NCI-H345 treated with DMSO at 0.1 percent for 48 hours (cell line): ENCODE results near the gene CLCN3.
A peak's percentile ranks its signal among the peaks of the same experiment; 100 is the strongest.
"Not testable (repeated sequence)": the region's sequence is repeated elsewhere in the genome, so short reads cannot be mapped to it uniquely, and the experiment has no call there.

Source experiments
- DNase-seq: peaks from one replicate; lab custom pipeline; 2025; ENCODE audit not compliant: unreplicated experiment; lab: John Stamatoyannopoulos, UW

CLCN3 gene

DNA sequence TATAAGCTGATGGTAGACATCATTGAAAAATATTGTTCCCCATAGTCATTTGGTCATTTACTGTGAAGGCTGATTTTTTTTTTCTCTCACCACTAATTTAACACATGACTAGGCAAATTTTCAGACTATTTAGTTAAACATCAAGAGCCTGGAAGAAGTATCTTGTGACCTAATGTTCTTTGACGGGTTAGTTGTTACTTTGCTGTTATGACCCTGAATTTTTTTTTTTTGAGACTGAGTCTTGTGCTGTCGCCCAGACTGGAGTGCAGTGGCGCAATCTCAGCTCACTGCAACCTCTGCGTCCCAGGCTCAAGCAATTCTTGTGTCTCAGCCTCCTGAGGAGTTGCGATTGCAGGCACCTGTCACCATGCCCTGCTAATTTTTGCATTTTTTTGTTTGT is 70.4 kb downstream of the CLCN3 start:
- no peak for DNase-seq

DNA sequence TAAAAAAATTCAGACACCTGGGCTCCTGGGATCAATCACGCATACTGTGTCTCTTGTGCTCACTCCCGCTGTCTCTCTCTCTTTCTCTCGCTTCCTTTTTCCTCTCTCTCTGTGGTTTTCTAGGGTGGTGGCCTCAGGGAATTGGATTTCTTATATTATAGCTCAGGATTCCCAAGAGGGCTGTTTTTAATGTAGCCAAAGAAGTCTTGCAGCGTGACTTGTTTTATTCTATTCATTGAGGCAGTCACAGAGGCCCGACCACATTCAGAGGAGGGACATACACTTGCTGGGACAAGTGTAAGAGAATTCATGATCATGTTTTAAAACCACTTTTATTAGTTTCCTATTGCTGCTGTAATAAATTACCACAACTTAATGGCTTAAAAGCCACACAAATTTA is 78.0 kb downstream of the CLCN3 start:
- DNase-seq: no peak

DNA sequence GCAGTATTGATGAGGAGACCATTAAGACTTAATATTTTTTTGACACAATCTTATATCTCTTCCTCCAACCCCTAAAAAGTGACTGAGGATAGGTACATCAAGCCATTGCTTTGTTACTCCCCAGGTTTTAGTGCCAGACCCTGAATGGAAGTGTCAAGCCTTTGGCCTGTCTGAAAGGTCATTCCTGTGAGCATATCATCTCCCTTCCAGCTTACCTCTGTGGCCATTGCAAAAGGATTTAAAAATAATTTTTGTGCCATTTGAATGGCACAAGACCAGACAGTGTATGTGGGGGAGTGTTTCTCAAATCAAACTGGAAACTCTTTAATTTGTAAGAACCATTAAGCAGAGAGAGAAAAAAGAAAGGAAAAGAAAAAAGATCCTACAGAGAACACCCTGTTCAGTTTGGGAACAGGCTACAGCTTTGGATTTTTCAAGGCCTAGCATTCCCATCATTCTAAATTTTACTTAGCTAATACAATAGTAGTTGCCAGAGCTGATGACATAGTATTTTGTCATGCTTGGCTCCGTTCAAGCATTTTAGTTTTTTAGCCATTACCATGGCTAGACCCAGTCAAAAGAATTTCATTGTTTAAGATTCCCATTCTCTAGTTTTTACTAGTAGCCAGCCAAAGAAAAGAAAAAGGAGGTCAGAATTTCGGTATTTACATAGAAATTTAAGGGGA is 87.7 kb downstream of the CLCN3 start:
- DNase-seq: no peak

DNA sequence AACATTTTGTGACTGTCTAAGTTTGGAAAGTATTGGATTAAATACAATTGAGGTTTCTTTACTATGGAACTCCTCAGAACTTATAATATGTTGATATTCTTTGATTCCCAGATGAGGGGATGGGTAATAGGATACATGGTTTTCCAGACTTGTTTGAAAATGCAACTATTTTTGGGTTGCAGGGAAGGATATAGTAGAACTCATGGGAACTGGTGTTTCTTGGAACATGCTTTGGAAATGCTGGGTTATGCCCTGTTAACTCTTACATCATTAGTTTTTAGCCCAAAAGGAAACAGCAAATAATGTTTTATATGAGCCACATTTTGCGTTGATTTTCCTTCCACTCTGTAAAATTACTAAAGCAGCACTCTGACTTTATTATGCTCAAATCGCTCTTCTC is 95.4 kb downstream of the CLCN3 start:
- no peak for DNase-seq

DNA sequence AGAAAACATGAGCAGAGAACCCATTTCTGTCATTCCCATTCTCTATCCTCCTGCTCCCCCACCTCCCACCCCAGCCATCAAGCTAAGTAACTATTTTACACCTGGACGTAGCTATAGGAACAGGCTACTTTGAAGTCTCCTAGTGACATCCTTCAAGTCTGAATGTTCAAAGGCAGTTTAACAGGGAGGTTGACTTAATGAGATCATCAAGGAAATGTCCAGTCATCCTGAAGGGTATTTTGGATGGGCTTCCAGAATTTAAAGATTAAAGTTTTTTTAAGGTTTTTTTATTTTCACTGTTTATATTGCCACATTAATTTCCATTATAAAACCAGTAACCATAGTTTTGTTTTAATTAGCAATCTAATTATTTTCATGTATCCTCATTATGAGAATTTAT is 96.3 kb downstream of the CLCN3 start:
- DNase-seq: no peak

DNA sequence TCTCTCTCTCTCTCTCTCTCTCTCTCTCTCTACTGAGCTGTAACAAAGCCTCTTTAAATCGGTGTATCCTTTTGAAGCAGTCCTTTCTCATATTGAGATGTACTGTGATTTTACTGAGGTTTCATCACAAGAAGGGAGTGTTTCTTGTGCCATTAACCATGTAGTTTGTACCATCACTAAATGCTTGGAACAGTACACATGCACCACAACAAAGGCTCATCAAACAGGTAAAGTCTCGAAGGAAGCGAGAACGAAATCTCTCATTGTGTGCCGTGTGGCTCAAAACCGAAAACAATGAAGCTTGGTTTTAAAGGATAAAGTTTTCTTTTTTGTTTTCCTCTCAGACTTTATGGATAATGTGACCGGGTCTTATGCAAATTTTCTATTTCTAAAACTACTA is 100.2 kb downstream of the CLCN3 start:
- DNase-seq: no peak

DNA sequence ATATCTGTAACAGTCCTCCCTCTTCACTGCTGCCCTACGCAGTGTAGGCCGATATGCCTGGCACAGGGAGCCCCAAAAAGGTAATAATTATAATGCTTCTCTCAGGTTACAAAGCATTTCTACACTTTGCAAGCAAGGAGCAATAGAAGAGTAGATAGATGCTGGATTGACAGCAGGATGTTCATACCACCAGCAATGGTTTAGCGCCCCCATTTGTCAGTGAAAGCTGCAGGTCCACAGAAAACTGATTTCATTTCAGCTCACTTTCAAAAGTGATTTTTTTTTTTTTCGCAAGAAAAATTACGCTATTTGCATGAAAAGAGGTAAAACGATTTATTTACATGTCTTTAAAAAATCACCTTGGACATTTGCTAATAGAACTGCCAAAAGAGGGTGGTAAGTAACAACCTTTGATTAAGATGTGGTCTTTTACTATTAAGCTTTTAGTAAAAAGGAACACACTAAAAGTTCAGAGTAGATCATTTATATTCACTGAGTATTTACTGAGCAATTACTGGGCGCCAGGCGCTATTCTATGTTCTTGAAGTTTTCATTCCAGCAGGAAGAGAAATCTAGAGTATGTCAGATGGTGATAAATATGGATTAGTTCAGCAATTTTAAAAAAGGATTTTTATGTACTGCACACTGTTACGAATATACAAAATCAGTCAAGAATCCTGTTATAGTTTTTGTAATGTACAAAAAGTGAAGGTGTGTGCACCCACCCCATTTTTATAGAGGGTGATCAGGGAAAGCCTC is 103.0 kb downstream of the CLCN3 start:
- no peak for DNase-seq

DNA sequence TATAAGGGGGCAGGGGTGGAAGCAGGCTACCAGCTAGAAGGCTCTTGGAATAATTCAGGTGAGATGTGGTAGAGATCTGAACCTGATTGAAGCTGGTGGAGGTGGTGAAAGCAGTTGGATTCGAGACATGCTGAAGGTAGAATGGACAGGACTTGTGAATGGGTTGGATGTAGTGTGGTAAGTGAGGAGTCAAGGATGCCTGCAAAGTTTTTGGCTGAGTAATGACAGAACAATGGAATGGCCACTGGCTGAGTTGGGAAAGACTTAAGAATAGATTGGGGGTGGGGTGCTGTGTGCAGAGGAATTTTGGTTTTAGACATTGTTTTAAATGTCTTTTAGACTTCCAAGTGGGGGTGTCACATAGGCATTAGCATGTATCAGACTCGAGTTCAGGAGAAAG is 103.9 kb downstream of the CLCN3 start:
- DNase-seq: no peak

DNA sequence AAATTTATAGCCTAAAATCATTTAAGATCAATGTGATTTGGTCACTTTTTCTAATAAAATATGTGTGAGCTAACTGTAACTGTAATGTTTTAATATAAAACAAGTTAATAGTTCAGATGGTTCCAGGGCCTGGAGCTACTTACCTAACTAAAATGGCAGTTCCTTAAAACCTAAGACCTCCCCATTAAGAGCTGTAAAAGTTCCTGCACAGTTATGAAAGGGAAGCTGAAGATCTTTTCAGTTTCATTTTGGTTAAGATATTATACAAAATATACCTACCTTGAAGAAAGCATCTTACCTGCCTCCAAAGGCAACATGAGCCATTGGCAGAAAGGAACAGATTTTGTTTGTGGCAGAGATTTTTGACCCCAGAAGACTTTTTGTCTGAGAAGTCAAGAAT is 107.2 kb downstream of the CLCN3 start:
- DNase-seq: no peak

DNA sequence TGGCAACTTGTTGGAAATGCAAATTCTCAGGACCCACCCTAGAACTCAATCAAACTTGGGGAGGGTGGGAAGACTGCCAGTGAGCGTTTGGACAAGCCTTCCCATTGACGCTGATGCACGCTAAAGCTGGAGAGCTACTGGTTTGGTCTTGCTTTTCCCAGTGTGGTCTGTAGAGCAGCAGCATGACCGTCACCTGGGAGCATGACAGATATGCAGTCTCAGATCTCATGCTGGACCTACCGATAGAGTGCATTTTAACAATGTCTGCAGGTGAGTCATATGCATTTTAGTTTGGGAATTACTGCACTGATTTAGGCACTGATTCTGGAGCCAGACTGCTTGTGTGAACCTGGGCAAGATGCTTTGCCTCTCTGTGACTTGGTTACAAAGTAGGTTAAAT is 110.2 kb downstream of the CLCN3 start:
- no peak for DNase-seq

DNA sequence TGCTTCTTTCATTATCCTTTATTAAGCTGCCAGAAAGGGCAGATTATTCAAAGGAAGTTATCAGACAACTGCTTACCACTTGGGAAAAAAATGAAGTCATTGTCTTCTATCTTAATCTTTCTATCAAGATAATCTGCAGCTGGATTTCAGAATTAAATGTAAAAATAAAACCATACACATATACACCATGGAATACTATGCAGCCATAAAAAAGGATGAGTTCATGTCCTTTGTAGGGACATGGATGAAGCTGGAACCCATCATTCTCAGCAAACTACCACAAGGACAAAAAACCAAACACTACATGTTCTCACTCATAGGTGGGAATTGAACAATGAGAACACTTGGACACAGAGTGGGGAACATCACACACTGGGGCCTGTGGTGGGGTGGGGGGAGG is 118.2 kb downstream of the CLCN3 start:
- DNase-seq: not testable (repeated sequence)

DNA sequence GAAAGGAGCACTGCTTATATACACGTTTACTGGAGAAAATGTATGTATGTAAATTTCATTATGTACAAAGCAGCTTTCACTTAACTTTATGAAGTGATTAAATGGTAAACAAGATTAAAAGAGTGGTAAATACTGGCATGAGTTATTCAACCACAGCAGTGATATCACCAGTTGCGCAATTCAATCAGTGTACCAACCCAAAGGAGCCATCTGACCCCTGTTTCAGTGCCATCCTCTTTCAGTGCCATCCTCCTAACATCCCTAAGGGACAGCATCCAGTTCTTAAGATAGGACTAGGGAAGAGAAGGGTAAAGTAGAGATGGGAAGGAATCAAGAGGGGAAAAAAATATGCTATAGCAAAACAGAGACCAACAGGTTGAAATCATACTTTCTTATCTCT is 121.2 kb downstream of the CLCN3 start:
- no peak for DNase-seq

DNA sequence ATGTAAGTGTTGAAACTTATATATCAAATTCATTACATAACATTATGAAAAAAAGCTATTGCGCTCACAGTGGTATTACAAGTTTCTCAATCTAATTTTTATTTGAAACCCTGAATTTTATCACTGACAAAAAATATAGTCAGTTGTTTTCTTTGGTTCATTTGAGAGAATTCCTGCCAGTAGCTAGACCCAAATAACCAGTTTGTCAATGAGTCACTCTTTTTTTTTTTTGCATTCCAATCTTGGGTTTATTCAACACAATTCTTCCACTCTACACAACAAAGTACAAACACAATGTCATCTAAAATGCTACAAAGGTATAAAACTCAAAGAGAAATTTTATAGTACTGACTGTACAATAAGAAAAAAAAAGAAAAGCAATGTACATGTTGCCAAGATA is 124.2 kb downstream of the CLCN3 start:
- DNase-seq: no peak

DNA sequence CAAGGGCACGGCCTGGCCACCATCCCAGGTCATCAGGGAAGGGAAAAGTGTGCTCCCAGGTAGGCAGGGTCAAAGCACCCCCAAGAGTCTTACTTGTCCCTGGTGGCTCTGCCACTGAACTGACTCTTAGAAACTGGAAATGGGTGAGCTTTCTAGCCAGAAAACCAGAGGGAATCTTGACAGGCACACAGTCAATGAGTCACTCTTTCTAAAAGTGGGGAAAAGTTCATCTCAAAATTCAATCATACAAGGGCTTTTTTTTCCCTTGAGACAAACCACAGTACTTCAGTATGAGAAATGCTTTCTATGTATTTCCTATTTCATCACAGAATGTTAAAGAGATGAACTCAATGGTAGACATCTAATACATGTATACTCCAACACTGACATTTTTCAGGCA is 124.9 kb downstream of the CLCN3 start:
- DNase-seq: no peak

DNA sequence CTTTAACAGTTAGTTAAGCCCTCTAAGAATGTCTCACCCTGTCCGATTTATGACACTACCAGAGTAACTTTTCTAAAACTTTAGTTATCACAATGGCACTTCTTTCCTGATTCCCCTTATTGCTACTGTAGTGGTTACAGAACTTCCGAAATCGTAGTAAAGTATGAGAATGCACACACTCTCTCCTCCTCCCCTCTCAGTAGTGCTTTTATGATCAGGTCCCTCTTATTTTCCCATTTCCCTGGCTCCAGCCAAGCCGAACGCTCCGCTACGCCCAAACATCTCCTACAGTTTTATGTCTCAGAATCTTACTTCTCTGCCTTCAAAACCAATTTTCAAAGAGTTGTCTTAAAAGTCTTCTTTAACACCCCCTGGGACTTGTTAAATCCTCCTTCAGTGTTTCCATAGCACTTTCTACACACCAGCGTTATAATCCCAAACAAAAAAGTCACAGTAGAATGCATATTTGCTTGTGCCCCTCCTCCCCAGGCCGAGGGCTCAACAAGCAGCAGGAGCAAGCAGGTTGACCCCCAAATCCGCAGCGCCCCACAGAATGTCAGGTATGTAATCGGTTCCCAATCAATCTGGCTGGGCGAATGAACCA is 136.7 kb downstream of the CLCN3 start:
- no peak for DNase-seq

DNA sequence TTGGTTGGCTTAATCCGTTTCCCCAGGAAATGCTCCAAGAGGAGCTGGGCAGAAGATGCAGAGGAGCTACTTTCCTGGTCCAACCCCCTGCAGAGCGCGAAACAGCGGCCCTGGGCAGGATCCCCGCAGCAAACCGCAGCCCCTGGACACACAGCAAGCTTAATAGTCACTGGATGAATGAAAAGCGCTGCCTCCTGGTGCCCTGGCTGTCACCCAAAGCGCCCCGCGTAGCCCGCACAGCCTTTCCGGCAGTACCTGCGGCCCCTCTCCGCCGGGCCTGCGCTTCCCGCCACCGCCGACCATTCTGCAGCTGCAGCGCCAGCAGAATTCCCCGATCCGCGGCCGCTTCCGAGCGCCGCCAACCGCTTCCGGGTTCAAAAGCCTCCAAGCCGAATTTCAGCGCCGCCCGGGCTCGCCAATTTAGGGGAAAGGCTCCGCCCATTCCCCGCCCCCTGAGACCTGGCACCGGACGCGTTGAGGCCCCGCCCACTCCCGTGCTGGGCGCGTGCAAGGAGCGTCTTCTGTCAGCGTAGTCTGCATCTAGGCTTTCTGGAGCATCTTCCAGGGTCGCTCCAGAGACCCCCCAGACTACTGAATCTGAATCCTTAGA is 137.3 kb downstream of the CLCN3 start, which contains the start of gene HPF1:
TSS of gene HPF1 (minus strand) at position 370 of the 610 bp plus-strand sequence. CDS start at position 303, 67 bp downstream.
- peak; percentile 76 for DNase-seq

DNA sequence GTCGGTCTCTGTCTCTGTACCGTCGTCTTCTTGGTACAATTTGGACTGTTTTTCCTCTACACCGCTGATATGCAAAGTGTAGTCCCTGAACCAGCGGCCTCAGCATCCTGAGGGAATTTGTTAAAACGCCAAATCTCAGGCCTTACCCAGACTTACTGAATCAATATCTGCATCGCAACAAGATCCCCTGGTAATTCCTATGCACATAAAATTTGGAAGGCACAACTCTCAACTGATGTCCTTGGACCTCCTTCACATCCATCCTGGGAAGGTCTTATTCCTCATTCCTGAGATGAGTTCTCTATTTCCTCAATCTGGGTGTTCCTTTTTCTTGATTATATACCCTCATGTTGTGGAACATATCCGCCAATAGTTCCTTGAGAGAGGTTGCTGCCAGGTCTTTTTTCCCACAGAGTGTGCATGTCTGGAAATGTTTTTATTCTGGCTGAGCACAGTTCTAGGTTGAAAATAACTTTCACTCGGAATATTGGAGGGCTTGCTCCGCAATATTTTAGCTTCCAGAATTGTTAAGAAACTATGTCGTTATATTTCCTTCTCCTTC is 138.1 kb downstream of the CLCN3 start:
- no peak for DNase-seq

DNA sequence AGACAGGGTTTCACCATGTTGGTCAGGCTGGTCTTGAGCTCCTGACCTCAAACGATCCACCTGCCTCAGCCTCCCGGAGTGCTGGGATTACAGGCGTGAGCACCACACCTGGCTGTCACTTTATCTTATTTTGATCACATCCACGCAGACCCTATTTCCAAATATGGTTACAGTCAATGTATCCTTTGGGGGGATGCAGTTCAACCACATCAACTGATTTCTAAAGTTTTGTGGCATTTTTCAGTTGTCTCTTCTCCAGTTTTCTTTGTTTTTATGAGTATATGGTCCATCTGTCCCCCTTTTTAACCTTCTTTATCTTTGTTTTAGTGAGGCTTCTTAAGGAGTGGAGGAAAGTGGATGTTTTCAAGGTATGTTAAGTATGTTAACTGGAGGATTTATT is 141.5 kb downstream of the CLCN3 start:
- no peak for DNase-seq

DNA sequence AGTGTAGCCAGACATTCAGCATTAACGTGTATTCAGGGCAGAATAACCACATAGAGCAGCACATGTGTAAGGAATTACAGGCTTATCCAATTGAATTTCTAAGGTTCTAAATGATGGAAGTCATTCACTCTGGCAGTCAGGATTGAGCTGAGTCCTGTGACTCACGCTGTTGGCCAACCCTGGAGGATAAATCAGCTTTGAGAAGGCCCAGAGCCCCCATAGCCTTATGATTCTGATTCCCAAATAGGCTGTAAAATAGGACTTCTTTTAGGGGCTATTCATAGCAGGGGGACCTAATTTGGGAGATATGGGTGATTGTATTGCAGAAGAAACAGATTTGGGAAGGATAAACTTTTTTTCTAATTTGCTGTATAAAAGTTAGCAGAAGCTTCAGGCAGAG is 145.5 kb downstream of the CLCN3 start:
- DNase-seq: no peak

DNA sequence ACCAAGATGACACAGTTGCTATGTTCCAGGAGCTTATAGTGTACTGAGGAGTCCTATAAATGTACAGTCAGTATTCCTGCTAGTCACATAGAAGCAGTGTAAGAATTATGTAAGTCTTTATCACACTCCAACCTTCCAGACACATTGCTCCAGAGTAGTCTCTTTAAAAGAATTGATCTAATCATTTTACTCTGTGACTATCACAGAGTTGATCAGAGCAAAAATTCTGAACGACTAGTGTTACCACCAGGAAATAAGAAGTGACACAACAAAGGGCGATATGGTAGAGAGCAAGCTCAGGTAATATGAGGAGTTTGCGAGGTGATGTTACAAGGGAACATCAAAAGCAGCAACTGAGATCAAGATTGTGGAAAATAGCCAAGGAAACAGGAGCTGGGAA is 146.4 kb downstream of the CLCN3 start:
- no peak for DNase-seq

DNA sequence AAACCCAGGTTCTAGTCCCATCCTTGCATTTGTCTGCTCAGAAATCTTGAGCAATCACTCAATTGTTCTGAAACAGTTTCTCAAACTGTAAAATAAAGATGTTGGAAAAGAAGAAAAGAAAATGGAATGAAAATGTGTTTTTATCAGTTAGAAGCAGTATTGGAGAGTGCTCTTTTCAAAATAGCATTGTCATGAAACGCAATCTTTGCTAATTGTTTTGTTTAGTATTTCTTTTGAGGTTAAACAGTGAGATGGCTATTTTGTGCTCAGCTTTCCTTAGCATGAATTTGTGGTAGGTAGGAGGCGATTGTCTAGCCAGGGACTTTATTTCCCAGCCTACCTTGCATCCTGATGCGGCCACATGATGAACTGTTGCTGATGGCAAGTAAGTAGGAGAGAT is 148.0 kb downstream of the CLCN3 start:
- DNase-seq: no peak

DNA sequence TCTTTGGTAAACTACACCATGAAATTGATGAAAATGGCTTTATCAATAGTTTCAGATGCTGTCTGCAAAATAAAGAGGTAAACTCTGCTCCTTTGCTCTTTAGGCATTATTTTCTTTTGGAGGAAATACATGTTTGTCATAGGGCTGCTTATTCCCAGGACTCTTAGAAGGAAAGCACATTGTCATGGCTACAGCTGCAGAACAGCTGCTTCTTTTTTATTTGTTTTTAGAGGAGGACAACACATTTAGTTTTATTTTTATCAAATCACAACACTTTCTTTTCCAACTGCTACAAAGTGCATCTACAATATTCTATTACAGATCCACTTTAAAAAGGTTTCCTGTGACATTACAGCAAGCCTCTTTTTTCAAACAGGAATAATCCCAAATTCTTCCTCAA is 150.0 kb downstream of the CLCN3 start:
- no peak for DNase-seq
